ENCODE results near the gene MICAL2.

Gene MICAL2

GRCh38 chr11:12280199-12280837 is 169.9 kb downstream of the MICAL2 start:
- no peak for DNase-seq

GRCh38 chr11:12280838-12281565 is 170.6 kb downstream of the MICAL2 start:
- DNase-seq = no peak

- peak; percentile 39 to 77 (median 48) for DNase-seq
Observed at GRCh38 chr11:12281571-12282478, 171.4 kb downstream of the MICAL2 start.

GRCh38 chr11:12282676-12283075 is 172.3 kb downstream of the MICAL2 start:
- no peak for DNase-seq

- no peak for DNase-seq
Observed at GRCh38 chr11:12284316-12285050, 174.1 kb downstream of the MICAL2 start.

- DNase-seq = no peak
Observed at GRCh38 chr11:12285106-12285505, 174.7 kb downstream of the MICAL2 start.

GRCh38 chr11:12285811-12286222 is 175.4 kb downstream of the MICAL2 start:
- no peak for DNase-seq

GRCh38 chr11:12286606-12287005 is 176.2 kb downstream of the MICAL2 start:
- no peak for DNase-seq

- DNase-seq = no peak
Observed at GRCh38 chr11:12287009-12287373, 176.6 kb downstream of the MICAL2 start.

GRCh38 chr11:12287374-12288211 is 177.2 kb downstream of the MICAL2 start:
- DNase-seq = no peak

- DNase-seq = peak in 2 of 4 experiments; percentile 9 to 28
Observed at GRCh38 chr11:12288212-12288930, 178.0 kb downstream of the MICAL2 start.

GRCh38 chr11:12288931-12289666 is 178.7 kb downstream of the MICAL2 start:
- no peak for DNase-seq

- DNase-seq = no peak
Observed at GRCh38 chr11:12289667-12290476, 179.5 kb downstream of the MICAL2 start.

GRCh38 chr11:12290477-12290922 is 180.1 kb downstream of the MICAL2 start:
- DNase-seq = no peak

GRCh38 chr11:12291313-12291712 is 180.9 kb downstream of the MICAL2 start:
- no peak for DNase-seq

GRCh38 chr11:12291766-12292165 is 181.4 kb downstream of the MICAL2 start:
- DNase-seq = no peak

GRCh38 chr11:12292766-12293165 is 182.4 kb downstream of the MICAL2 start:
- DNase-seq = no peak

GRCh38 chr11:12293486-12293885 is 183.1 kb downstream of the MICAL2 start:
- DNase-seq = no peak

GRCh38 chr11:12294613-12295012 is 184.2 kb downstream of the MICAL2 start:
- DNase-seq = no peak
